HG03575 (cell line): ENCODE measurements around the gene LINGO3.
"Not testable (repeated sequence)": the region's sequence is repeated elsewhere in the genome, so short reads cannot be mapped to it uniquely, and the experiment has no call there.

Source experiments
- ATAC-seq: cut with Tn5 transposase; IDR thresholded peaks from one replicate; pipeline ENCODE4 v1.9.1; 2021; ENCODE audit not compliant: unreplicated experiment, insufficient number of reproducible peaks, low FRiP score; ENCODE audit errors: extremely low read depth

Gene LINGO3

GRCh38 chr19:2308114-2308556 is at the start of gene LINGO3:
LINGO3 (minus strand) TSS chr19:2308154; CDS start chr19:2291776, 16,378 bp downstream.
- no peak for ATAC-seq

- no peak for ATAC-seq
These were observed 48.2 kb upstream of the LINGO3 start for GRCh38 chr19:2356036-2356646.

- no peak for ATAC-seq
These were observed 47.4 kb upstream of the LINGO3 start for GRCh38 chr19:2355168-2356035.

GRCh38 chr19:2354670-2355069 is 46.7 kb upstream of the LINGO3 start:
- no peak for ATAC-seq

- no peak for ATAC-seq
These were observed 46.1 kb upstream of the LINGO3 start for GRCh38 chr19:2353887-2354592.

GRCh38 chr19:2353159-2353886 is 45.4 kb upstream of the LINGO3 start:
- ATAC-seq: no peak

GRCh38 chr19:2352121-2352520 is 44.2 kb upstream of the LINGO3 start:
- ATAC-seq: no peak

- no peak for ATAC-seq
These were observed 43.6 kb upstream of the LINGO3 start for GRCh38 chr19:2351591-2351990.

- ATAC-seq: no peak
These were observed 42.7 kb upstream of the LINGO3 start for GRCh38 chr19:2350656-2351055.

- ATAC-seq: not testable (repeated sequence)
These were observed 41.9 kb upstream of the LINGO3 start for GRCh38 chr19:2349818-2350217.

GRCh38 chr19:2345794-2346663 is 38.1 kb upstream of the LINGO3 start:
- ATAC-seq: no peak

- no peak for ATAC-seq
These were observed 37.1 kb upstream of the LINGO3 start for GRCh38 chr19:2345076-2345475.

- ATAC-seq: no peak
These were observed 36.5 kb upstream of the LINGO3 start for GRCh38 chr19:2344381-2344870.

GRCh38 chr19:2343289-2343982 is 35.5 kb upstream of the LINGO3 start:
- no peak for ATAC-seq

GRCh38 chr19:2342656-2343288 is 34.8 kb upstream of the LINGO3 start:
- ATAC-seq: no peak

GRCh38 chr19:2341982-2342381 is 34.0 kb upstream of the LINGO3 start:
- ATAC-seq: no peak

GRCh38 chr19:2341244-2341751 is 33.3 kb upstream of the LINGO3 start:
- no peak for ATAC-seq
